Central memory CD8-positive, alpha-beta T cell (primary cell): Measurements from ENCODE around the gene NDUFS6.

Experiments used
- ATAC-seq: fragments of 150-1000 bp; cut with Tn5 transposase; replicated peaks from 2 replicates; pipeline ENCODE4 v1.10.0; 2022; ENCODE audit warnings: mild to moderate bottlenecking, moderate FRiP score, moderate number of reproducible peaks; ENCODE audit not compliant: poor library complexity, severe bottlenecking; ENCODE audit errors: extremely low read depth
- DNase-seq, 2 donors: peaks; one replicate each; pipeline ENCODE4 v3.0.0; 2021; ENCODE audit warnings: low spot score in 2 of 2
- H3K27ac Mint-ChIP-seq: one replicate; pipeline ENCODE4 v1.8.0; 2022; ENCODE audit warnings: low read depth, mild to moderate bottlenecking, moderate library complexity, mixed read lengths
- H3K27me3 Mint-ChIP-seq: one replicate; pipeline ENCODE4 v1.8.0; 2022; ENCODE audit warnings: mixed read lengths
- H3K36me3 Mint-ChIP-seq: one replicate; pipeline ENCODE4 v1.8.0; 2022; ENCODE audit warnings: mild to moderate bottlenecking, moderate library complexity, mixed read lengths; ENCODE audit not compliant: insufficient read depth
- H3K4me1 Mint-ChIP-seq: one replicate; pipeline ENCODE4 v1.8.0; 2022; ENCODE audit warnings: mixed read lengths
- H3K4me3 Mint-ChIP-seq: one replicate; pipeline ENCODE4 v1.8.0; 2022; ENCODE audit warnings: mild to moderate bottlenecking, moderate library complexity, mixed read lengths
- H3K9me3 Mint-ChIP-seq: one replicate; pipeline ENCODE4 v1.8.0; 2022; ENCODE audit warnings: mixed read lengths

Gene NDUFS6

GRCh38 chr5:1801222-1801966, at the start of gene NDUFS6:
TSS of gene NDUFS6 (plus strand) at chr5:1801407. CDS start at chr5:1801418, 11 bp downstream.
- H3K27me3 Mint-ChIP-seq, result no peaks in the 10 kb centered on the region
- peak within 1 kb of the TSS; percentile 98 for H3K4me3 Mint-ChIP-seq
- peaks cover 43% of the 10 kb centered on the region for H3K36me3 Mint-ChIP-seq
- ATAC-seq (peak; percentile 53), DNase-seq (peak; percentile 51 to 58)
- peaks cover 61% of the 10 kb centered on the region for H3K4me1 Mint-ChIP-seq
- peak within 1 kb of the TSS; percentile 97 for H3K27ac Mint-ChIP-seq
- H3K9me3 Mint-ChIP-seq, result no peaks in the 10 kb centered on the region

GRCh38 chr5:1751864-1752822, 49.1 kb upstream of the NDUFS6 start:
- H3K36me3 Mint-ChIP-seq, result no peaks in the 10 kb centered on the region
- no peak overlapping the region for H3K4me3 Mint-ChIP-seq
- DNase-seq, result no peak
- no peaks in the 10 kb centered on the region for H3K9me3 Mint-ChIP-seq
- H3K4me1 Mint-ChIP-seq, result no peaks in the 10 kb centered on the region
- no peak overlapping the region for H3K27ac Mint-ChIP-seq
- peaks cover 30% of the 10 kb centered on the region for H3K27me3 Mint-ChIP-seq
- no peak for ATAC-seq

- Mint-ChIP-seq H3K36me3 (no peaks in the 10 kb centered on the region), H3K4me1 (no peaks in the 10 kb centered on the region), H3K4me3 (no peak overlapping the region), H3K9me3 (no peaks in the 10 kb centered on the region), H3K27ac (no peak overlapping the region), H3K27me3 (peaks cover 34% of the 10 kb centered on the region)
- ATAC-seq, result no peak
- no peak for DNase-seq
Measured at GRCh38 chr5:1752881-1753280, 48.3 kb upstream of the NDUFS6 start.

- peaks cover 34% of the 10 kb centered on the region for H3K27me3 Mint-ChIP-seq
- H3K4me1 Mint-ChIP-seq, result no peaks in the 10 kb centered on the region
- no peak for ATAC-seq
- H3K4me3 Mint-ChIP-seq, result no peak overlapping the region
- no peak overlapping the region for H3K27ac Mint-ChIP-seq
- H3K36me3 Mint-ChIP-seq, result no peaks in the 10 kb centered on the region
- no peaks in the 10 kb centered on the region for H3K9me3 Mint-ChIP-seq
- no peak for DNase-seq
Measured at GRCh38 chr5:1753490-1753889, 47.7 kb upstream of the NDUFS6 start.

- peaks cover 33% of the 10 kb centered on the region for H3K27me3 Mint-ChIP-seq
- H3K4me1 Mint-ChIP-seq, result no peaks in the 10 kb centered on the region
- no peak for DNase-seq
- H3K27ac Mint-ChIP-seq, result no peak overlapping the region
- ATAC-seq, result no peak
- no peak overlapping the region for H3K4me3 Mint-ChIP-seq
- no peaks in the 10 kb centered on the region for H3K36me3 Mint-ChIP-seq
- H3K9me3 Mint-ChIP-seq, result no peaks in the 10 kb centered on the region
Measured at GRCh38 chr5:1754531-1755220, 46.5 kb upstream of the NDUFS6 start.

GRCh38 chr5:1755321-1755949, 45.8 kb upstream of the NDUFS6 start:
- H3K27me3 Mint-ChIP-seq, result peaks cover 33% of the 10 kb centered on the region
- no peak overlapping the region for H3K27ac Mint-ChIP-seq
- no peaks in the 10 kb centered on the region for H3K4me1 Mint-ChIP-seq
- H3K9me3 Mint-ChIP-seq, result no peaks in the 10 kb centered on the region
- H3K4me3 Mint-ChIP-seq, result no peak overlapping the region
- DNase-seq (no peak), ATAC-seq (no peak)
- no peaks in the 10 kb centered on the region for H3K36me3 Mint-ChIP-seq

GRCh38 chr5:1756481-1756880, 44.7 kb upstream of the NDUFS6 start:
- ATAC-seq, result no peak
- H3K4me1 Mint-ChIP-seq, result no peaks in the 10 kb centered on the region
- H3K27ac Mint-ChIP-seq, result no peak overlapping the region
- H3K36me3 Mint-ChIP-seq, result no peaks in the 10 kb centered on the region
- H3K9me3 Mint-ChIP-seq, result no peaks in the 10 kb centered on the region
- DNase-seq, result no peak
- H3K27me3 Mint-ChIP-seq, result peaks cover 33% of the 10 kb centered on the region
- no peak overlapping the region for H3K4me3 Mint-ChIP-seq

GRCh38 chr5:1757511-1757910, 43.7 kb upstream of the NDUFS6 start:
- DNase-seq (no peak), ATAC-seq (no peak)
- Mint-ChIP-seq H3K27me3 (peaks cover 34% of the 10 kb centered on the region), H3K9me3 (no peaks in the 10 kb centered on the region), H3K4me3 (no peak overlapping the region), H3K27ac (no peak overlapping the region), H3K4me1 (no peaks in the 10 kb centered on the region), H3K36me3 (no peaks in the 10 kb centered on the region)

GRCh38 chr5:1758574-1758973, 42.6 kb upstream of the NDUFS6 start:
- Mint-ChIP-seq H3K4me1 (no peaks in the 10 kb centered on the region), H3K9me3 (no peaks in the 10 kb centered on the region), H3K27me3 (peaks cover 44% of the 10 kb centered on the region), H3K36me3 (no peaks in the 10 kb centered on the region), H3K4me3 (no peak overlapping the region), H3K27ac (no peak overlapping the region)
- no peak for DNase-seq
- no peak for ATAC-seq

GRCh38 chr5:1759378-1759970, 41.7 kb upstream of the NDUFS6 start:
- Mint-ChIP-seq H3K27me3 (peaks cover 53% of the 10 kb centered on the region), H3K4me1 (no peaks in the 10 kb centered on the region), H3K27ac (no peak overlapping the region), H3K36me3 (no peaks in the 10 kb centered on the region), H3K9me3 (no peaks in the 10 kb centered on the region), H3K4me3 (no peak overlapping the region)
- ATAC-seq (no peak), DNase-seq (no peak)

GRCh38 chr5:1760231-1760630, 41.0 kb upstream of the NDUFS6 start:
- Mint-ChIP-seq H3K36me3 (no peaks in the 10 kb centered on the region), H3K9me3 (no peaks in the 10 kb centered on the region), H3K27me3 (peaks cover 60% of the 10 kb centered on the region), H3K4me1 (no peaks in the 10 kb centered on the region), H3K4me3 (no peak overlapping the region), H3K27ac (no peak overlapping the region)
- ATAC-seq, result no peak
- DNase-seq, result no peak
